Immature natural killer cell (primary cell): ENCODE results near the gene FAAH. TPM values are rescaled to one million over a fixed set of nuclear protein-coding genes. Genes with fewer than 3 reads are reported as not detected.
"Not testable (repeated sequence)": the region's sequence is repeated elsewhere in the genome, so short reads cannot be mapped to it uniquely, and the experiment has no call there.

Experiments
- DNase-seq, 3 donors: peaks; one replicate each; pipeline ENCODE4 v3.0.0; 2022; ENCODE audit warnings: mixed read lengths in 1 of 3
- H3K27ac Mint-ChIP-seq, 6 donors: one replicate each; pipeline ENCODE4 v1.8.0; 2020; ENCODE audit warnings: mixed read lengths in 6 of 6, mild to moderate bottlenecking in 5 of 6, inconsistent platforms in 4 of 6, moderate library complexity in 3 of 6
- H3K27me3 Mint-ChIP-seq, 3 donors: one replicate each; pipeline ENCODE4 v1.8.0; 2020 to 2021; ENCODE audit warnings: low read depth in 3 of 3, mild to moderate bottlenecking in 3 of 3, mixed read lengths in 3 of 3, moderate library complexity in 3 of 3, inconsistent platforms in 1 of 3
- H3K36me3 Mint-ChIP-seq, 3 donors: one replicate each; pipeline ENCODE4 v1.8.0; 2020; ENCODE audit warnings: mixed read lengths in 3 of 3, inconsistent platforms in 2 of 3, mild to moderate bottlenecking in 2 of 3
- H3K4me1 Mint-ChIP-seq, 2 donors: one replicate each; pipeline ENCODE4 v1.8.0; 2020; ENCODE audit warnings: inconsistent platforms in 2 of 2, mild to moderate bottlenecking in 2 of 2, mixed read lengths in 2 of 2, moderate library complexity in 1 of 2
- H3K4me3 Mint-ChIP-seq, 5 donors: one replicate each; pipeline ENCODE4 v1.8.0; 2020; ENCODE audit warnings: mild to moderate bottlenecking in 5 of 5, mixed read lengths in 5 of 5, inconsistent platforms in 3 of 5, moderate library complexity in 3 of 5
- H3K9me3 Mint-ChIP-seq, 6 donors: one replicate each; pipeline ENCODE4 v1.8.0; 2020; ENCODE audit warnings: mild to moderate bottlenecking in 6 of 6, mixed read lengths in 6 of 6, inconsistent platforms in 4 of 6, moderate library complexity in 3 of 6
- polyA plus RNA-seq, 3 donors: library from polyadenylated mRNA; unstranded; fragments of 300-500 nt; fragmentation: Illumina TruSeq; gene quantifications; one replicate each; pipeline ENCODE4 v1.2.3, GENCODE V29; 2021

FAAH gene
- polyA plus RNA-seq: 1 to 10 TPM; 1.8 to 2.8 (median 2.1) TPM

DNA sequence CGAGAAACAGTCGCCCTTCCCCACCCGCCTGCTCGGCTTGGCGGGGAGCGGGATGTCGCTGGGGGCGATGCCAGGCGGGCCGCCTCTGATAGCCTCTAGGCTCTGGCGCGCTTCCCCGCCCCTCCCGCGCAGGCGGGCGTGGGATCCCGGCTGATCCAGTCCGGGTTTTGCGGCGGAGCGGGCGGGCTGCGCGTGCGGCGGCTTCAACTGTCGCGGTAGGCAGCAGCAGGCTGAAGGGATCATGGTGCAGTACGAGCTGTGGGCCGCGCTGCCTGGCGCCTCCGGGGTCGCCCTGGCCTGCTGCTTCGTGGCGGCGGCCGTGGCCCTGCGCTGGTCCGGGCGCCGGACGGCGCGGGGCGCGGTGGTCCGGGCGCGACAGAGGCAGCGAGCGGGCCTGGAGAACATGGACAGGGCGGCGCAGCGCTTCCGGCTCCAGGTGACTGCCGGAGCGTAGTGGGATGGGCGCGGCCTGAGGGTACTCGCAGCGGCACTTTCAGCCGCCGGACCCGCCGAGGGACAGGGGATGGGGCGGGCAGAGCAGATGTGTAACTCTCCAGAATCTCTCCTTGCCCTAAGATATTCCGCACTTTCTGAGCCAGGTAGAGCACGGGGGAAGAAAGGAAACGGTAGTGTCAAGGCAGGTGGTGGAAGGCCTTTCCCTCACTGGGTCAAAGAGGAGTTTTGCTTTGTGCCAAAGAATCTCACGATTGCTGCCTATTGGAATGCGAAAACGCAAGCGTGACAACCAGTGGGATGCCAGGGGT, at the start of gene FAAH:
Gene FAAH, plus strand, starts transcription at position 210 of the 764 bp plus-strand sequence. Its CDS starts 32 bp downstream, at position 242.
- DNase-seq: peak; percentile 37 to 57 (median 38)
- Mint-ChIP-seq H3K4me1 (peaks cover 5 to 11% of the 10 kb centered on the region in 2 donors), H3K9me3 (peaks cover 0 to 13% (median 2%) of the 10 kb centered on the region in 6 donors), H3K27me3 (peaks cover 5 to 23% (median 5%) of the 10 kb centered on the region in 3 donors), H3K36me3 (peaks cover 4 to 13% (median 4%) of the 10 kb centered on the region in 3 donors), H3K27ac (peak within 1 kb of the TSS in 1 of 6 donors; percentile 6), H3K4me3 (peak within 1 kb of the TSS; percentile 62 to 82 (median 68))

DNA sequence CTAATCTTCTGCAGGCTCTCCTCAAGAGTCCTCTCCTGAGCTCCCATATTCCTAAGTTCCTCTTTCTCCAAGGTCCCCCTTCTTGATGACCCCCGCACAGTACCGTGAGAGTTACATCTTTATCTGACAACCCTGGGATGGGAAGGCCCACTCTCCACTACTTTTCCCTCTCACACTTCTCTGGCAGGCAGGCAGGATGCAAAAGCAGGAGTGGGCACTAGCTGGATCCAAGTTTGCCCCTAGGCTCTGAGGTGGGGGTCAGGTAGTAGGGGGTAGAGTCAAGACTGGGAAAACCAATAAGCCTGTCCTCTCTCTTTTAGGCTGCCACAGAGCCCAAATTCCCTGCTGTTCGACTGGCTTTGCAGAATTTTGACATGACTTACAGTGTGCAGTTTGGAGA, 49.6 kb upstream of the FAAH start:
- H3K27ac Mint-ChIP-seq: peak overlapping the region; percentile 55 to 99 (median 97)
- H3K4me3 Mint-ChIP-seq: no peak overlapping the region
- H3K36me3 Mint-ChIP-seq: peaks cover 4 to 12% (median 6%) of the 10 kb centered on the region in 3 donors
- no peak for DNase-seq
- no peaks in the 10 kb centered on the region for H3K9me3 Mint-ChIP-seq
- H3K27me3 Mint-ChIP-seq: peaks cover 5 to 19% (median 9%) of the 10 kb centered on the region in 3 donors
- peaks cover 33 to 39% of the 10 kb centered on the region in 2 donors for H3K4me1 Mint-ChIP-seq

DNA sequence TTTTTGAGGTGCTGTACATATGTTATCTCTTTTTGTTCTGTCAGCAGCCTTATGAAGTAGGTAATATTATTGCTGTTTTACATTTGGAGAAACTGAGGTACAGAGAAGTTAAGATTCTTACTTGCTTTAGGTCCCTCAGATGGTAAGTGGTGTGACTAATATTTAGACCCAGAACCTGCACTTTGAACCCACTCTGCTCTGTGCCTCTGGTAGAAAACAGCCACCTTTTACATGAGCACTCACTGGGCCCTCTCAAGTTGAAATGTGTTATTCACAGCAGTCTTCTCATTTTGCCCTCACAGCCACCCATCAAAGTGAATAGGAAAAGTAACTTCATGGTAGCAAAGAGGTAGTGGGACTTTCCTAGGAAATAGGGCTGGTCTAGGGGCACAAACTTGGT, 48.8 kb upstream of the FAAH start:
- H3K27me3 Mint-ChIP-seq: peaks cover 5 to 15% (median 9%) of the 10 kb centered on the region in 3 donors
- no peaks in the 10 kb centered on the region for H3K9me3 Mint-ChIP-seq
- peak overlapping the region in 5 of 6 donors; percentile 16 to 98 (median 59) for H3K27ac Mint-ChIP-seq
- no peak for DNase-seq
- peaks cover 4 to 12% (median 11%) of the 10 kb centered on the region in 3 donors for H3K36me3 Mint-ChIP-seq
- H3K4me3 Mint-ChIP-seq: no peak overlapping the region
- peaks cover 28 to 33% of the 10 kb centered on the region in 2 donors for H3K4me1 Mint-ChIP-seq

DNA sequence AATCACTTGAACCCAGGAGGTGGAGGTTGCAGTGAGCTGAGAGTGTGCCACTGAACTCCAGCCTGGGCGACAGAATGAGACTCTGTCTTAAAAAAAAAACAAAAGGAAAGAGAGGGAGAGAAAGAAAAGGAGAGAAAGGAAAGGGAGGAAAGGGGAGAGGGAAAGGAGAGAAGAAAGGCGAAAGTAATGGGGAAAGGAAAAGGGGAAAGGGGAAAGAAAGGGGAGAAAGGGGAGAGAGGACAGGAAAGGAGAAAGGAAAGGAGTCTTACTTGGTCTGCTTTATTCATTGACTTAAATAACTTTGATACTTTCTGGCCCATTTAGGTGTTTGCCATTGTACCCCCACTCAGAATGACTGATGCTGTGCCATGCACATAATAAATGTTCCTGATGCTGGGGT, 41.8 kb upstream of the FAAH start:
- Mint-ChIP-seq H3K36me3 (peaks cover 4 to 28% (median 10%) of the 10 kb centered on the region in 3 donors), H3K4me1 (peaks cover 4 to 6% of the 10 kb centered on the region in 2 donors), H3K27ac (no peak overlapping the region), H3K4me3 (no peak overlapping the region), H3K9me3 (no peaks in the 10 kb centered on the region), H3K27me3 (peaks cover 0 to 5% (median 3%) of the 10 kb centered on the region in 3 donors)
- no peak for DNase-seq

DNA sequence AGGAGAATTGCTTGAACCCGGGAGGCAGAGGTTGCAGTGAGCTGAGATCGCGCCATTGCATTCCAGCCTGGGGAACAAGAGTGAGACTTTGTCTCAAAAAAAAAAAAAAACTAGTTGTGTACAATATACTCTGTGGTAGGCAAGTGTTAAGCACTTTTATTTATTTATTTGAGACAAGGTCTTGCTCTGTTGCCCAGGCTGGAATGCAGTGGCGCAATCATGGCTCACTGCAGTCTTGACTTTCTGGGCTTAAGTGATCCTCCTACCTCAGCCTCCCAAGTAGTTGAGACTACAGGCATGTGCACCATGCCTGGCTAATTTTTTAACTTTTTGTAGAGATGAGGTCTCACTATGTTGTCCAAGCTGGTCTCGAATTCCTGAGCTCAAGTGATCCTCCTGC, 38.2 kb upstream of the FAAH start:
- DNase-seq: not testable (repeated sequence)
- H3K36me3 Mint-ChIP-seq: peaks cover 4 to 29% (median 13%) of the 10 kb centered on the region in 3 donors

DNA sequence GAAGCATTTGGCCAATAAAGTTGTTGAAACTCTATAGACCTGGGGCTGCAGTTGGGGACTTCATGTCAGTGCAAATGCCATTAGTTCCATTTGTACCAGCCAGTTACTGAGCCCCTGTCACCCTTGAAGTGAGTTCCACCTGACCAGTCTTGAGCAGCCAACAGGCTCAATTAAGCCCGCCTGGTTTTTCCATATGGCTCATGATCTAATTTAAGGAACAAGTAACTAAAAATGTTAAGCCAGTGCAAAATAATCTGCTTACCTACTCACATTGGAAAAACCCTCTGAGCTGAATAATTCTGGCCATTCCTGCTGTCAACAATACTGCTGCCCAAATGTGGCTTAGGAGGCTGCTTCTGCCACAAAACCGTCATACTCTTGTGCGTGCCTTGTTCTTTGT, 32.0 kb upstream of the FAAH start:
- Mint-ChIP-seq H3K36me3 (peaks cover 20 to 41% (median 24%) of the 10 kb centered on the region in 3 donors), H3K27ac (no peak overlapping the region), H3K27me3 (peaks cover 0 to under 1% (median 0%) of the 10 kb centered on the region in 3 donors), H3K4me1 (no peaks in the 10 kb centered on the region), H3K9me3 (no peaks in the 10 kb centered on the region), H3K4me3 (no peak overlapping the region)
- no peak for DNase-seq

More for the DNA sequence above, 38.2 kb upstream of the FAAH start:
- H3K9me3 Mint-ChIP-seq, H3K4me3 Mint-ChIP-seq, H3K27me3 Mint-ChIP-seq, H3K27ac Mint-ChIP-seq, H3K4me1 Mint-ChIP-seq: not testable (repeated sequence)

DNA sequence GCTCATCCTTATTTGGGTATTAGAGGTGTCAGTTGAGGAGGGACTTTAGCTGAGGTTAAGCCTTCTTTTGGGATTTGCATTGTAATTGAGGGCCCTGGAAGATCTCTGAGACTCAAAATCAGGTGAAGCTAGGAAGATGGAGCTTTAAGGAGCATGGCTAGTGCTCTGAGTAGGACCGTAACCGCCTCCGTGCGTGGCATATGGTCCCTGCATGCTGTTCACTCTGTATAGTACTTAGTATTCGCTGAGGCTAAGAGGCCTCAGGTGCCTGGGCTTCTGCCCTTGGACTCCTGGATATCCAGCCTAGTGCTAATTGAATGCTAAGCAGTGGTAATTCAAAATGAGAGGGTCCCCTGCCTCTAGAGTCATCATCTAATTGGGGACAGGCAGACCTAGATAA, 31.0 kb upstream of the FAAH start:
- H3K4me1 Mint-ChIP-seq: no peaks in the 10 kb centered on the region
- no peak overlapping the region for H3K4me3 Mint-ChIP-seq
- H3K27me3 Mint-ChIP-seq: no peaks in the 10 kb centered on the region
- DNase-seq: no peak
- peaks cover 17 to 37% (median 26%) of the 10 kb centered on the region in 3 donors for H3K36me3 Mint-ChIP-seq
- H3K27ac Mint-ChIP-seq: no peak overlapping the region
- H3K9me3 Mint-ChIP-seq: no peaks in the 10 kb centered on the region

DNA sequence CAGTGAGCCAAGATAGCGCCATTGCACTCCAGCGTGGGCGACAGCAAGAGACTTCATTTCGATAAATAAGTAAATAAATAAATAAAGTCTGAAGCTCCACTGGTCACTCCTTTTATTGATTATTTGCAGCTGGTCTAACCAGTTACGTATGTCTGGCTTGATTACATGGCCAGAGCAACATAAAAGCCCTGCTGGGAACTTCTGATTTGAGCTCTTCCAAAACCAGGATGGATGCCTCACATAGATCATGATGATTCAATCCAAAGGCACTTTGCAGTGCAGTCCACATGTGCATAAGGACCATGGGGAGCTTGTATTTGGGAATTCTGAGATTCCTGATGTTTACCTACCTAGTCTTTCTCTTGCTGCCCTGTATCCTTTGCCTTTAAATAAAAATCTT, 29.5 kb upstream of the FAAH start:
- no peaks in the 10 kb centered on the region for H3K9me3 Mint-ChIP-seq
- no peak overlapping the region for H3K27ac Mint-ChIP-seq
- DNase-seq: no peak
- peaks cover 17 to 47% (median 32%) of the 10 kb centered on the region in 3 donors for H3K36me3 Mint-ChIP-seq
- H3K4me1 Mint-ChIP-seq: no peaks in the 10 kb centered on the region
- no peak overlapping the region for H3K4me3 Mint-ChIP-seq
- H3K27me3 Mint-ChIP-seq: no peaks in the 10 kb centered on the region

DNA sequence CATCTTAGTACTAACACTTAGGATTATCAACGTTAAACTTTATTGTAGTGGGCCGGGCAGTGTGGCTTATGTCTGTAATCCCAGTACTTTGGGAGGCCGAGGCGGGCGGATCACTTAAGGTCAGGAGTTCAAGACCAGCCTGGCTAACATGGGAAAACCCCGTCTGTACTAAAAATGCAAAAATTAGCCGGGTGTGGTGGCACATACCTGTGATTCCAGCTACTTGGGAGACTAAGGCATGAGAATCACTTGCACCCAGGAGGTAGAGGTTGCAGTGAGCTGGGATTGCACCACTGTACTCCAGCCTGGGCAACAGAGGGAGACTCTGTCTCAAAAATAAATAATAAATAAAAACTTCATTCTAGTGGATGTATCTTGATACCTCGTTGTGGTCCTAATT, 28.3 kb upstream of the FAAH start:
- H3K27me3 Mint-ChIP-seq, H3K4me3 Mint-ChIP-seq, H3K27ac Mint-ChIP-seq, H3K9me3 Mint-ChIP-seq, DNase-seq, H3K4me1 Mint-ChIP-seq: not testable (repeated sequence)
- H3K36me3 Mint-ChIP-seq: peaks cover 12 to 42% (median 29%) of the 10 kb centered on the region in 3 donors

DNA sequence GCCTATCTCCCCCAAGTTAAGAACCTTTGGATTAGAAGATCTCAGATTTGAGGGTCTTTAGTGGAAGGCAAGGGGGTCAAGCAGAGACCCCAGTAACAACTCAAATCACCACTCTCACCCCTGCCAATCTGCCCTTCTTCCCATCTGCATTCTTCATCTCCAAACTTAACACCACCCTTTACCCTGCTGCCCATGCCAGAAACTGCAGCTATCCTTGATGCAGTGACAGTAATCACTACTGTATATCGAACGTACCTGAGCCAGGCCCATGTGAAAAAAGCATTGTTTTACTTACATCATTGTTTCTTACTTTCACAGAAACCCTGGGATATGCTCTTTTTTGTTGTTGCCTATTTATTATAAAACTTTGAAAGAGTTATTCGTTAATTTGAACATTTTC, 27.0 kb upstream of the FAAH start:
- Mint-ChIP-seq H3K27ac (no peak overlapping the region), H3K4me3 (no peak overlapping the region), H3K4me1 (no peaks in the 10 kb centered on the region), H3K27me3 (no peaks in the 10 kb centered on the region), H3K9me3 (no peaks in the 10 kb centered on the region), H3K36me3 (peaks cover 9 to 32% (median 22%) of the 10 kb centered on the region in 3 donors)
- no peak for DNase-seq

DNA sequence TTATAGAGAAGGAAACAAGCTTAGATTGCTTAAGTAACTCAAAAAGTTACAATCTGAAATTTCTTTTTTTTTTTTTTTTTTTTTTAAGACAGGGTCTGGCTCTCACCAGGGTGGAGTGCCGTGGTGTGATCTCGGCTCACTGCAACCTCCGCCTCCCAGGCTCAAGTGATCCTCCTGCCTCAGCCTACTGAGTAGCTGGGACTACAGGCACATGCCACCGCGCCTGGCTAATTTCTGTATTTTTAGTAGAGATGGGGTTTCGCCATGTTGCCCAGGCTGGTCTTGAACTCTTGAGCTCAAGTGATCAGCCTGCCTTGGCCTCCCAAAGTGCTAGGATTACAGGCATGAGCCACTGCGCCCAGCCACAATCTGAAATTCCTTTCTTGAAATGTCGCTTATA, 26.4 kb upstream of the FAAH start:
- H3K9me3 Mint-ChIP-seq, DNase-seq, H3K27me3 Mint-ChIP-seq, H3K4me1 Mint-ChIP-seq, H3K4me3 Mint-ChIP-seq, H3K27ac Mint-ChIP-seq: not testable (repeated sequence)
- H3K36me3 Mint-ChIP-seq: peaks cover 10 to 32% (median 23%) of the 10 kb centered on the region in 3 donors

DNA sequence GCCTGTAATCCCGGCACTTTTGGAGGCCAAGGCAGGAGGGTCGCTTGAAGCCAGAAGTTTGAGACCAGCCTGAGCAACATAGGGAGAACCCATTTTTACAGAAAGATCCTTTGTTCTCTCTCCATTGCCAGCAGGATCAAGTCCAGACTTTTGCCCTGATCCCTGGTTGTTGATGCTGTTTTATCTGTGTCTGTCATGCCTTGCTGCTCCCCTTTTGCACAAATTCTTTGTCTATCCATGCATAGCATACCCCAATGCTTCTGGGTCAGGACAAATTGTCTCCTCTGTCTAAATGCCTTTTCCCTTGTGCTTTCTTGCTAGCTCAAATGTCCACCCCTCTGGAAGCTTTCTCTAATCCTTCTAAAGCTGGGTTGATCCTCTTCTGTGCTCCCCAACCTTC, 25.3 kb upstream of the FAAH start:
- Mint-ChIP-seq H3K9me3 (no peaks in the 10 kb centered on the region), H3K4me3 (no peak overlapping the region), H3K36me3 (peaks cover 10 to 27% (median 15%) of the 10 kb centered on the region in 3 donors), H3K27me3 (no peaks in the 10 kb centered on the region), H3K4me1 (no peaks in the 10 kb centered on the region), H3K27ac (peak overlapping the region in 1 of 6 donors; percentile 1)
- no peak for DNase-seq

DNA sequence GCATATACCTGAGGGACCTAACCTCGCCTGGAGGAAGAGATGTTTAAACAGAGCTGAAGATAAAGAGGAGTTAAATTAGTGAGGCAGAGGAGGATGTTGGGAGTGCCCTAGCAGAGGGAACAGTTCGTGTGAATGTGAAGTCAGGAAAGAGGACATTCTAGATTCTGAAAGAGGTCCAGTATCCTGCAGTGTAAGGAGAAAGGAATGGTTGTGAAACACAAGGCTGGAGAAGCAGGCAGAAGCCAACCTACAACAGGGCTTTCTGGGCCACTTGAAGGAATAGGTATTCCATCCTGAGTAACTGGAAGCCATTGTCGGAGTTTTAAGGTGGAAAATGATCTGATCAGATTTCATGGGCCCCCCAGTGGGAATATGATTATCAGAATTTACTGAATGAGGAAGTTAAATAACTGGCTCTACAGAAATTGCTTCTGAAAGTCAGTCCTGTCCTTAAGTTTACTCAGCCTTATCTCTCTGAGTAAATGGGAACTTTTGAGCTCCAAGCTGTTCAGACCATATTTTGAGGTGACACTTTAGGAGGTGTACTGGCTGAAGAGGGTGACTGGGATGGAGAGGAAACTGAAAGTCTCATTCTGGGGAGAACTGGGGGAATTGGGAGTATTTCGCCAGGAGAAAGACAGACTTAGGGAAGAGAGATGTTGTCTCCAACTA, 24.4 kb upstream of the FAAH start:
- no peak for DNase-seq
- H3K27ac Mint-ChIP-seq: peak overlapping the region in 1 of 6 donors; percentile 7
- no peaks in the 10 kb centered on the region for H3K27me3 Mint-ChIP-seq
- no peaks in the 10 kb centered on the region for H3K9me3 Mint-ChIP-seq
- no peaks in the 10 kb centered on the region for H3K4me1 Mint-ChIP-seq
- no peak overlapping the region for H3K4me3 Mint-ChIP-seq
- peaks cover 10 to 26% (median 15%) of the 10 kb centered on the region in 3 donors for H3K36me3 Mint-ChIP-seq

DNA sequence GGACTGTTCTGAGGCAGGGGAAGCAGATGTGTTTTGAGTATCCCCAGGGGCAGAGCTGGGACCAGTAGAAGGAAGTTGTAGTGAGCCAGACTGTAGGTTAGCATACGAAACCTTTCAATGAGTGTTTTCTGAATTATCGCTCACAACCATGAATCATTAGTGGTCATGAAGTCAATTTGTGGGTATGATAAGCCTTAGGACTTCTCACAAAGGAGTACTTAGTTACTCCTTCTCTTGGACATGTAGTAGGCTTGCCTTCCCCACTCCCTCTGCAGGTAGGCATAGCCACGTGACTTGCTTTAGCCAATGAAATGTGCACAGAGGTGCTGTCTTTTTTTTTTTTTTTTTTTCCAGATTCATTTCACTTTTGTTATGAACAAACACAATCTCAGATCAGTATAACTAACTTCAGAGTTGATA, 23.9 kb upstream of the FAAH start:
- no peak for DNase-seq
- no peak overlapping the region for H3K27ac Mint-ChIP-seq

More for the DNA sequence above, 23.9 kb upstream of the FAAH start:
- Mint-ChIP-seq H3K9me3 (no peaks in the 10 kb centered on the region), H3K36me3 (peaks cover 10 to 21% (median 15%) of the 10 kb centered on the region in 3 donors), H3K4me1 (no peaks in the 10 kb centered on the region), H3K4me3 (no peak overlapping the region), H3K27me3 (no peaks in the 10 kb centered on the region)
